CD4-positive, alpha-beta T cell treated with Interleukin-6 for 4 hours (primary cell): Measurements from ENCODE around the gene TPSG1.
"Not testable (repeated sequence)": the region's sequence is repeated elsewhere in the genome, so short reads cannot be mapped to it uniquely, and the experiment has no call there.

Experiments used
- DNase-seq: peaks from one replicate; pipeline ENCODE4 v3.0.0-alpha.2; 2020; ENCODE audit warnings: mixed read lengths

Gene TPSG1

GRCh38 chr16:1193825-1194581, 31.1 kb downstream of the TPSG1 start:
- DNase-seq, result no peak

DNA sequence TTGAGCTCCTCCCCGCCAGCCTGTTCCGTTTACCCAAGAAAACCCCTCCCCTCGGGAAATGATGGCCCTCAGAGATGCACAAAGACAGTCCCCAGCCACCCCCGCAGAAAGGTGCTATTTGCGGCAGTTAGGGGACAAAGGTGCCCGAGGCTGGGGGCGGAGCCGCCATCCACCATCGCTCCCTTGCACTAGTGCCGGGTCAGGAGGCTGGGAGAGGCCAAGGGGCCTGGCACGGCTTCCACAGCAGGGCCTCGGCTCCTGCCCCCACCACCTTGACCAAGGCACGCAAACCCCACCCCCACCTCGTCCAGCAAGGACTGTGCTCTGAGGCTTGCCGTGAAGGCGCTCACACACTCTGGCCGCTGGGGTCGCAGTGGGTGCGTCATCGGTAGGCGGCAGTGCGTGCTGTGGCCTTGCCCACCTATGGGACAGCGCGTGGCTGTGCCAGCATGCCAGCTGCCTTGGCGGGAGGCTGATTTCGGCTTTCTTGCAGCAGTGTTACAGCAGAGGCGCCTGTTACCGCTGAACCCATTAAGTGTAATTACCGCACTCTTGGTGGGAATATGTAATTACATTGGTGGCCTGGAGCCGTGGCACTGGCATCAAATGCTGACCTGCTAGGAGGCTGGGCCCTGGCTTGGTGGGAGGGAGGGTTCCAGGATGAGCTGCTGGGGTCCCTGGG, 31.8 kb downstream of the TPSG1 start:
- DNase-seq, result no peak

DNA sequence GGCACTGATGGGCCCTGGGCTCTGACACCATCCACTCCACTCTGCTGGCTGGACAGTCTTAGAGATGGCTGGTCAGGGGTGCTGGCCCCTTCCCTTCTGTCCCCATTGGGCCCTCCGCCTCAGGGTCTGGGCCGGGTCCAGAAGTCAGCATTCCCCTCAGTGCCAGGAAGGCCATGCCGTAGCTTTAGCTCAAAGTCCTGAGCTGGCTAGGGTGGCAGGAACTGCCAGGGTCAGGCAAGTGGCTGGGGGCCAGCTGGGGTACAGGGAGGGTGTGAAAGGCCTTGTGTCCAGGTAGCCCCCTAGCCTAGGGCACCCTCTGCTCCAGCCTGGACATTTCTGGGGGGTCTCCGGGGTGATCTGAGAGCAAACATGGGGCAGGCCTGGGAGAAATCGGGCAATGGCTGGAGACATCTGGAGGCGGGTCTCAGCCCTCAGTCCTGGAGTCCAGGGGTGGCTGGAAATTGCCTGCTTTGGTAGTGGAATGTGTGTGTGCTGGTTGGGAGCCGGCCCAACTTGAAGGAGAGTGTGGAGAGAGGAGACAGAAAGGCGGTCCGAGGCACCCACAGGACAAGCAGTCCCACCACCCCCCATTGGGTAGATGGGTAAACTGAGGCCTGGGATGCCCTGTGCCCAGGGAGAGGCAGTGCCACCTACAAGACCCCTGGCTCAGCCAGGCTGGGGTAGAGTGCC, 32.5 kb downstream of the TPSG1 start:
- DNase-seq, result no peak

DNA sequence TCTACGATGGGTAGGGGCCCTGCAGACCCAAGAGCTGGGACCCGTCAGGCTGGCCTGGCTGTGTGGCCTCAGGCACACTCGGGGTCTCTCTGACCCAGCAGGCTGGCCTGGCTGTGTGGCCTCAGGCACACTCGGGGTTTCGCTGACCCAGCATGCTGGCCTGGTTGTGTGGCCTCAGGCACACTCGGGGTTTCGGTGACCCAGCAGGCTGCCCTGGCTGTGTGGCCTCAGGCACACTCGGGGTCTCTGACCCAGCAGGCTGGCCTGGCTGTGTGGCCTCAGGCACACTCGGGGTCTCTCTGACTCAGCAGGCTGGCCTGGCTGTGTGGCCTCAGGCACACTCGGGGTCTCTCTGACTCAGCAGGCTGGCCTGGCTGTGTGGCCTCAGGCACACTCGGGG, 34.3 kb downstream of the TPSG1 start:
- DNase-seq, result not testable (repeated sequence)

DNA sequence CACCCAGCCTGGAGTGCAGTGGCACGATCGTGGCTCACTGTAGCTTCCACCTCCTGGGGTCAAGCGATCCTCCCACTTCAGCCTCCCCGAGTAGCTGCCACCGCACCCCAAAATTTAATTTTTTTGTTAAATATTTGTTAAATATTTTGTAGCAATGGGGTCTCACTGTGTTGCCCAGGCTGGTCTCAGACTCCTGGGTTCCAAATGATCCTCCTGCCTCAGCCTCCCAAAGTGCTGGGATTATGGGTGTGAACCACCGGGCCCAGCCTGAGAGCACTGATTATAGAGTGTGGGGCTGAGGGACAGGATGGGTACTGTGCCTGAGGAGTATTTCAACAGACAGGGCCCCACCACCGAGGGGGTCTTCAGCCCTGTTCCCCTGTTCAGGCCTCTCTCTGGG, 35.6 kb downstream of the TPSG1 start:
- no peak for DNase-seq

- peak; percentile 51 for DNase-seq
Observed at GRCh38 chr16:1188432-1189189, 36.5 kb downstream of the TPSG1 start.

DNA sequence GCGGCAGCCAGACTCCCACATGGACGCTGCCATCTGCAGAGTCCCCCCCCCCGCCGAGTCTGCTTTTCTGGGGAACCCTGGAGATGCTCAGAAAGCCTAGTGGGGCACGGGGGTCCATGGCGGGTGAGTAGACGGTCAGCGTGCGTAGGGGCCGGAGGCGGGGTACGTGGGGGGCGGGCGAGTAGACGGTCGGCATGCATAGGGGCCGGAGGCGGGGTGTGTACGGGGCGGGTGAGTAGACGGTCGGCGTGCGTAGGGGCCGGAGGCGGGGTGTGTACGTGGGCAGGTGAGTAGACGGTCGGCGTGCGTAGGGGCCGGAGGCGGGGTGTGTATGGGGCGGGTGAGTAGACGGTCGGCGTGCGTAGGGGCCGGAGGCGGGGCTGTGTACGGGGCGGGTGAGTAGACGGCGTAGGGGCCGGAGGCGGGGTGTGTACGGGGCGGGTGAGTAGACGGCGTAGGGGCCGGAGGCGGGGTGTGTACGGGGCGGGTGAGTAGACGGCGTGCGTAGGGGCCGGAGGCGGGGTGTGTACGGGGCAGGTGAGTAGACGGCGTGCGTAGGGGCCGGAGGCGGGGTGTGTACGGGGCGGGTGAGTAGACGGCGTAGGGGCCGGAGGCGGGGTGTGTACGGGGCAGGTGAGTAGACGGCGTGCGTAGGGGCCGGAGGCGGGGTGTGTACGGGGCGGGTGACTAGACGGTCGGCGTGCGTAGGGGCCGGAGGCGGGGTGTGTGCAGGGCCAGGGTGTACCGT, 39.4 kb downstream of the TPSG1 start:
- not testable (repeated sequence) for DNase-seq

DNA sequence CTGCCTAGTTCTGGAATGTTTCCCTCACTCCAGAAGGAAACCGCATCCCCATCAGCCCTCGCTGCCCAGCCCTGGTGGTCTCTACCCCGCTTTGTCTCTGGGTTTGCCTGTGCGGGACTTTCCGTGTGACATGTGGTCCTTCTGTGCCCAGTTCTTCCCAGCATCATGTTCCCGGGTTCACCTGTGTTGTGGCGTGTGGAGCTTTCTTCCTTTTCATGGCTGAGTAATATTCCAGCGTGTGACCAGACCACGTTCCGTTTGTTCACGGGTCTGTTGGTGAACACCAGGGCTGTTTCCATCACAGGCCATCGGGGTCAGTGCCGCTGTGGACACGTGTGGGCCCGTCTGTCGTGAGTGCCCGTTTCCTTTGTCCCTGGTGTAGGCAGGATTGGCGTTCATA, 40.1 kb downstream of the TPSG1 start:
- DNase-seq, result no peak

- DNase-seq, result no peak
Observed at GRCh38 chr16:1184156-1184868, 40.8 kb downstream of the TPSG1 start.

GRCh38 chr16:1182950-1183907, 41.8 kb downstream of the TPSG1 start:
- no peak for DNase-seq

DNA sequence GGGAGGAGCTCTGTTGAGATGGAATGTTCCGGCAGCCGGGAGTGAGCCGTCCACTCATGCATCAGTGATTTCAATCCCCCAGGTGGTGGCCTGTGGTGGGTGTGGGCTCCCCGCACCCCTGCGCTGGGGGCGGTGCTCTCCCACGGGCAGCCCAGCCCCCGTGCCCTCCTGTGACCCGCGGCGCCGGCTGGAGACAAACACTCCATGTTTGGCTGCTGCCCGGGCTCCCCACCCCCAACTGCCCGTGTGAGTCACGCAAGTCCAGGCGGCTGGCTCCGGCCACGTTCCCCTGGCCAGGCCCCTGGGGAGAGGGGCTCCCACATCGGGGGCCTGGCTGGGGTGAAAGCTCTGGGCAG, 42.8 kb downstream of the TPSG1 start:
- DNase-seq, result no peak

- no peak for DNase-seq
Observed at GRCh38 chr16:1181404-1182315, 43.4 kb downstream of the TPSG1 start.

DNA sequence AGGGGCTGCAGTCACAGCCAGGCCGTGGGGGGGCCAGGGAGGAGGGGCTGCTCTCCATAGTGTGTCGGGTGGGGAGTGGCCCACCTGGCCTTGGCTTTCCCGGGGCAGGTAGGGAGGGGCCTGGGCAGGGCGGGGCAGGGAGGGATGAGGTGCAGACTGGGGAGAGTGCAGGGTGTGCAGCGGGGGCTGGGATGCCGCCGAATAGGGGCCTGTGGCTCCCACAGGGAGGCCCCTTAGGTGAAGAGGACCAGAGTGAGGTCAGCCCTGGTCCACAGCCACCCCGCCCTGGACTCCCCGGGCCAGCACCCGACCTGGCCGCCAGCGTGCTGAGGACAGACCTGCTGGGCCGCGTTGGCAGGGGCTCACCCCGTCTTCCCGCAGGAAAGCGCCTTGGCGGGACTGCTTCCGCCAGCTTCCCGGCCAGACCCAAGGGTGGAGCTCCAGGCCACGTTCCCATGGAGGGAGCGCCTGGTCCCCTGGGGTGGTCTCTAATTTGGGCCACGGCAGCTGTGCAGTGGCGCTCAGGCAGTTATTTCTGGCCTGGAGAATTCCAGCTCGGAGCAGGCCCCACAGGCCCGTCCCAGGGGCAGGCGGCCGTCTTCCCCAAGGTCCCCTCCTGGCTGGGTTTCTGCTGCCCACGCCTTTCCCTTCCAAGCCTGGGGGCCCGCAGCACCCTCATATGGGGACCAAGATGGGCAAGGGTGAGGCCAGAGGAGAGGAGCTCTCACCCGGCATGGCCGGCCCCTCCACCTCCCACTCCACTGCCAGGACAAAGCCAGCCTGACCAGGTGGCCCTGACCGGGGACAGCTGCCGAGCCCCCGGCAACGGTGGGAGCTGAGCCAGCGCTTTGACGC, 44.3 kb downstream of the TPSG1 start:
- DNase-seq, result no peak

- DNase-seq, result no peak
Observed at GRCh38 chr16:1178295-1178910, 46.7 kb downstream of the TPSG1 start.

DNA sequence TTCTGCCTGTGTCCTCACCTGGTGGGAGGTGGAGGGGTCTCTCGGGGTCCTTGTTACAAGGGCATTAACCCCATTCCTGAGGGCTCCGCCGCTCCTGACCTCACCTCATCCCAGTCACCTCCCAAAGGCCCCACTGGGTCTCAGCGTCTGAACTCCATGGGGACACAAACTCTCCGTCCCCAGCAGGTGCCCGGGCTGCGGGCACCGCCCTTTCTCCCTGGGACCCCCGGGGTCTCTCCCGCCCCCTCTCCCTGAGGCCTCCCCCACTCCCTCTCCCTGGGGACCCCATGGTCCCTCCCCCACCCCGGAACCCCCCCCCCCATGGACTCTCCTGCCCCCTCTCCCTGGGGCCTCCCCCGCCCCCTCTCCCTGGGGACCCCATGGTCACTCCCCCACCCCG, 47.3 kb downstream of the TPSG1 start:
- no peak for DNase-seq

DNA sequence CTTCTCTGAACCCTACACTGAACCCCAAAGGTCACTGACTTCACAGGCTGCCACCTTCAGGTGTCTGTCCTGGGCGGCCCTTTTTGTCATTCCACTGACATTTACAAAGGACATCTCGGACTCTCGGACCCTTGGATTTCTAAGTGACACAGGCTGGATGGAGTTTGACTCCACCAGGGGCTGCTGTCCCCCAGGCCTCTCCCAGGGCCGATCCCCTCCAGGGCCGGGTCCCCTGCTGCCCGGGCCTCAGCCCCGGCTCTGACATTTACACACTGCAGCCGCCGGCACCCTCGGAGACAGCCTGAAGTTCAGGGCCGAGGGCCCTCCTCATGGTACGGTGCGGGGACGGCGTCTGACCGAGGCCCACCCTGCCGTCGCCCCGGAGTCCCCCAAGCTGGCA, 48.0 kb downstream of the TPSG1 start:
- no peak for DNase-seq

GRCh38 chr16:1176280-1176897, 48.7 kb downstream of the TPSG1 start:
- DNase-seq, result no peak
